ENCODE measurements around the gene FOXL3.

Gene FOXL3

GRCh38 chr7:322708-323111 lies 32.7 kb downstream of the FOXL3 start:
- in situ Hi-C loops (cut with MboI; ENCODE audit: low pct_unique_long_range_greater_than_20kb, low sequenced_read_pairs, unreplicated experiment): no loop called here
- no peak for TF ChIP-seq CTCF (IDR thresholded peaks at IDR 0.05; ENCODE audit: extremely low read depth, insufficient read depth, missing control alignments)
- no peak for DNase-seq (ENCODE audit: low spot score)

- DNase-seq (ENCODE audit: low spot score): no peak
- in situ Hi-C loops (cut with MboI; ENCODE audit: low pct_unique_long_range_greater_than_20kb, low sequenced_read_pairs, unreplicated experiment): no loop called here
- TF ChIP-seq CTCF (IDR thresholded peaks at IDR 0.05; ENCODE audit: extremely low read depth, insufficient read depth, missing control alignments): no peak
These were observed 33.4 kb downstream of the FOXL3 start for GRCh38 chr7:323410-323809.

- DNase-seq (ENCODE audit: low spot score): no peak
- no peak for TF ChIP-seq CTCF (IDR thresholded peaks at IDR 0.05; ENCODE audit: extremely low read depth, insufficient read depth, missing control alignments)
- in situ Hi-C loops (cut with MboI; ENCODE audit: low pct_unique_long_range_greater_than_20kb, low sequenced_read_pairs, unreplicated experiment): no loop called here
These were observed 34.0 kb downstream of the FOXL3 start for GRCh38 chr7:324011-324410.

- in situ Hi-C loops (cut with MboI; ENCODE audit: low pct_unique_long_range_greater_than_20kb, low sequenced_read_pairs, unreplicated experiment): no loop called here
- DNase-seq (ENCODE audit: low spot score): no peak
- no peak for TF ChIP-seq CTCF (IDR thresholded peaks at IDR 0.05; ENCODE audit: extremely low read depth, insufficient read depth, missing control alignments)
These were observed 35.3 kb downstream of the FOXL3 start for GRCh38 chr7:325051-325798.

- DNase-seq (ENCODE audit: low spot score): no peak
- TF ChIP-seq CTCF (IDR thresholded peaks at IDR 0.05; ENCODE audit: extremely low read depth, insufficient read depth, missing control alignments): no peak
- in situ Hi-C loops (cut with MboI; ENCODE audit: low pct_unique_long_range_greater_than_20kb, low sequenced_read_pairs, unreplicated experiment): no loop called here
These were observed 35.8 kb downstream of the FOXL3 start for GRCh38 chr7:325811-326210.

GRCh38 chr7:326273-326672 lies 36.3 kb downstream of the FOXL3 start:
- DNase-seq (ENCODE audit: low spot score): no peak
- no peak for TF ChIP-seq CTCF (IDR thresholded peaks at IDR 0.05; ENCODE audit: extremely low read depth, insufficient read depth, missing control alignments)
- in situ Hi-C loops (cut with MboI; ENCODE audit: low pct_unique_long_range_greater_than_20kb, low sequenced_read_pairs, unreplicated experiment): no loop called here
